Mesenchymal stem cell (in vitro differentiated cells and primary cell): ENCODE measurements around the gene PHKG2.

Experiments used
- DNase-seq: peaks from one replicate; pipeline ENCODE4 v3.0.0-alpha.2; 2013
- H2AFZ ChIP-seq: one replicate; pipeline ENCODE4 v1.6.1; 2013; ENCODE audit warnings: low read depth, mild to moderate bottlenecking, control low read depth, inconsistent platforms, low read length, moderate library complexity
- H2AK5ac ChIP-seq: 2 replicates; pipeline ENCODE4 v1.6.1; 2013; ENCODE audit warnings: low read length, moderate library complexity, mild to moderate bottlenecking, inconsistent platforms; ENCODE audit not compliant: severe bottlenecking
- H2BK120ac ChIP-seq: one replicate; pipeline ENCODE4 v1.6.1; 2013; ENCODE audit warnings: low read depth, mild to moderate bottlenecking, inconsistent platforms, low read length, moderate library complexity
- H2BK12ac ChIP-seq, 2 experiments: one replicate each; pipeline ENCODE4 v1.6.1; 2013; ENCODE audit warnings: inconsistent platforms in 2 of 2, low read length in 2 of 2, mild to moderate bottlenecking in 2 of 2, moderate library complexity in 2 of 2, control low read depth in 1 of 2
- H2BK15ac ChIP-seq: one replicate; pipeline ENCODE4 v1.6.1; 2013; ENCODE audit warnings: mild to moderate bottlenecking, low read depth, inconsistent platforms; ENCODE audit not compliant: poor library complexity, severe bottlenecking
- H2BK5ac ChIP-seq: 2 replicates; pipeline ENCODE4 v1.6.1; 2013; ENCODE audit warnings: low read depth, mild to moderate bottlenecking, low read length, control low read depth, inconsistent platforms; ENCODE audit not compliant: poor library complexity, severe bottlenecking
- H3K14ac ChIP-seq, 2 experiments: one replicate each; pipeline ENCODE4 v1.6.1; 2013; ENCODE audit warnings: inconsistent platforms in 2 of 2, low read length in 2 of 2, control low read depth in 1 of 2, mild to moderate bottlenecking in 1 of 2, moderate library complexity in 1 of 2
- H3K18ac ChIP-seq, 2 experiments: one replicate each; pipeline ENCODE4 v1.6.1; 2013; ENCODE audit warnings: inconsistent platforms in 2 of 2, low read length in 2 of 2, control low read depth in 1 of 2, low read depth in 1 of 2, mild to moderate bottlenecking in 1 of 2
- H3K23ac ChIP-seq, 2 experiments: one replicate each; pipeline ENCODE4 v1.6.1; 2013; ENCODE audit warnings: inconsistent platforms in 2 of 2, low read length in 2 of 2, mild to moderate bottlenecking in 2 of 2, moderate library complexity in 2 of 2, control low read depth in 1 of 2
- H3K27ac ChIP-seq: 2 replicates; pipeline ENCODE4 v1.5.1; 2013; ENCODE audit warnings: mild to moderate bottlenecking, moderate library complexity, low read length, control low read depth, inconsistent platforms; ENCODE audit not compliant: poor library complexity, severe bottlenecking
- H3K27me3 ChIP-seq, 2 experiments: 2 replicates each; pipeline versions ENCODE4 v1.6.1 to v1.7.0; 2013; ENCODE audit warnings: low read length in 2 of 2, mild to moderate bottlenecking in 2 of 2, moderate library complexity in 2 of 2, control low read depth in 1 of 2, inconsistent platforms in 1 of 2; ENCODE audit not compliant: control insufficient read depth in 1 of 2, insufficient read depth in 1 of 2
- H3K36me3 ChIP-seq, 2 experiments: 2 replicates each; pipeline versions ENCODE4 v1.6.1 to v1.7.0; 2013; ENCODE audit warnings: low read length in 2 of 2, control low read depth in 1 of 2, inconsistent platforms in 1 of 2, low read depth in 1 of 2, mild to moderate bottlenecking in 1 of 2; ENCODE audit not compliant: insufficient read depth in 2 of 2, control insufficient read depth in 1 of 2
- H3K4ac ChIP-seq, 2 experiments: one replicate each; pipeline ENCODE4 v1.6.1; 2013; ENCODE audit warnings: inconsistent platforms in 2 of 2, low read length in 2 of 2, mild to moderate bottlenecking in 2 of 2, moderate library complexity in 2 of 2, control low read depth in 1 of 2, low read depth in 1 of 2
- H3K4me1 ChIP-seq: 2 replicates; pipeline ENCODE4 v1.6.1; 2013; ENCODE audit warnings: low read depth, low read length, control low read depth; ENCODE audit not compliant: control insufficient read depth, insufficient read depth
- H3K4me2 ChIP-seq: 2 replicates; pipeline ENCODE4 v1.6.1; 2013; ENCODE audit warnings: low read length, mild to moderate bottlenecking, inconsistent platforms; ENCODE audit not compliant: poor library complexity, severe bottlenecking
- H3K4me3 ChIP-seq, 2 experiments: 2 replicates each; pipeline versions ENCODE4 v1.5.1 to v1.7.0; 2013; ENCODE audit warnings: low read length in 2 of 2, mild to moderate bottlenecking in 2 of 2, control low read depth in 1 of 2, low read depth in 1 of 2; ENCODE audit not compliant: insufficient read depth in 1 of 2
- H3K79me1 ChIP-seq: replicated peaks from 2 replicates; pipeline ENCODE4 v1.6.1; 2013; ENCODE audit warnings: mild to moderate bottlenecking, control low read depth, low read length, inconsistent platforms; ENCODE audit not compliant: poor library complexity, severe bottlenecking
- H3K9ac ChIP-seq: 2 replicates; pipeline ENCODE4 v1.7.0; 2013; ENCODE audit warnings: mild to moderate bottlenecking, low read length, moderate library complexity
- H3K9me3 ChIP-seq: 2 replicates; pipeline ENCODE4 v1.7.0; 2013; ENCODE audit warnings: mild to moderate bottlenecking, low read length; ENCODE audit not compliant: control insufficient read depth
- H4K8ac ChIP-seq: one replicate; pipeline ENCODE4 v1.6.1; 2013; ENCODE audit warnings: inconsistent platforms, mild to moderate bottlenecking, low read length, moderate library complexity
- H4K91ac ChIP-seq: one replicate; pipeline ENCODE4 v1.6.1; 2013; ENCODE audit warnings: mild to moderate bottlenecking, low read length, inconsistent platforms
- WGBS: methylation state at CpG from one replicate; pipeline ENCODE4 v1.1.7; 2013; ENCODE audit warnings: mixed read lengths; 5-methylcytosine and 5-hydroxymethylcytosine counted together

Gene PHKG2

GRCh38 chr16:30722443-30722842 lies 25.8 kb upstream of the PHKG2 start:
- Histone ChIP-seq H2AK5ac (no peak overlapping the region), H2BK5ac (no peak overlapping the region), H2BK15ac (no peak overlapping the region), H4K91ac (no peak overlapping the region), H3K9ac (peak overlapping the region; percentile 38), H3K79me1 (peaks cover 55% of the 10 kb centered on the region), H2BK120ac (no peak overlapping the region), H3K4me3 (no peak overlapping the region), H3K4me1 (no peaks in the 10 kb centered on the region), H3K4ac (no peak overlapping the region), H3K18ac (no peak overlapping the region), H2BK12ac (no peak overlapping the region), H3K14ac (no peak overlapping the region), H3K27ac (no peak overlapping the region), H3K9me3 (no peaks in the 10 kb centered on the region), H3K23ac (no peak overlapping the region), H3K36me3 (peaks cover 80 to 93% of the 10 kb centered on the region in 2 experiments), H3K4me2 (no peak overlapping the region), H3K27me3 (no peaks in the 10 kb centered on the region), H4K8ac (no peak overlapping the region), H2AFZ (no peak overlapping the region)
- no peak for DNase-seq
- WGBS, result 96% methylated on average over 6 of the region's 6 CpGs

- Histone ChIP-seq H3K18ac (no peak overlapping the region), H4K8ac (no peak overlapping the region), H4K91ac (no peak overlapping the region), H3K36me3 (peaks cover 79 to 93% of the 10 kb centered on the region in 2 experiments), H3K9ac (peak overlapping the region; percentile 38), H3K27me3 (no peaks in the 10 kb centered on the region), H3K27ac (no peak overlapping the region), H2AFZ (no peak overlapping the region), H3K23ac (no peak overlapping the region), H3K79me1 (peaks cover 56% of the 10 kb centered on the region), H3K4me3 (no peak overlapping the region), H2BK120ac (no peak overlapping the region), H2BK5ac (no peak overlapping the region), H2BK15ac (no peak overlapping the region), H2BK12ac (no peak overlapping the region), H2AK5ac (no peak overlapping the region), H3K4me1 (no peaks in the 10 kb centered on the region), H3K4me2 (no peak overlapping the region), H3K14ac (no peak overlapping the region), H3K9me3 (no peaks in the 10 kb centered on the region), H3K4ac (no peak overlapping the region)
- 96% methylated on average over 10 of the region's 10 CpGs for whole genome bisulfite sequencing
- no peak for DNase-seq
These were observed 25.3 kb upstream of the PHKG2 start for GRCh38 chr16:30722916-30723315.

- WGBS, result 98% methylated on average over 12 of the region's 12 CpGs
- no peak overlapping the region for H3K14ac ChIP-seq
- H3K9ac ChIP-seq, result no peak overlapping the region
- no peak overlapping the region for H3K4me3 ChIP-seq
- peaks cover 72 to 96% of the 10 kb centered on the region in 2 experiments for H3K36me3 ChIP-seq
- no peak overlapping the region for H2AFZ ChIP-seq
- H3K4me2 ChIP-seq, result no peak overlapping the region
- H2BK12ac ChIP-seq, result no peak overlapping the region
- H2BK15ac ChIP-seq, result no peak overlapping the region
- no peaks in the 10 kb centered on the region for H3K27me3 ChIP-seq
- no peak overlapping the region for H4K8ac ChIP-seq
- H4K91ac ChIP-seq, result no peak overlapping the region
- no peak for DNase-seq
- no peak overlapping the region for H3K27ac ChIP-seq
- H2BK120ac ChIP-seq, result no peak overlapping the region
- no peaks in the 10 kb centered on the region for H3K9me3 ChIP-seq
- no peak overlapping the region for H2BK5ac ChIP-seq
- no peak overlapping the region for H3K23ac ChIP-seq
- H3K79me1 ChIP-seq, result peaks cover 58% of the 10 kb centered on the region
- no peaks in the 10 kb centered on the region for H3K4me1 ChIP-seq
- H2AK5ac ChIP-seq, result no peak overlapping the region
- H3K4ac ChIP-seq, result no peak overlapping the region
- H3K18ac ChIP-seq, result no peak overlapping the region
These were observed 24.4 kb upstream of the PHKG2 start for GRCh38 chr16:30723725-30724355.

GRCh38 chr16:30724641-30725417 lies 23.4 kb upstream of the PHKG2 start:
- Histone ChIP-seq H3K9me3 (no peaks in the 10 kb centered on the region), H4K8ac (no peak overlapping the region), H3K27me3 (no peaks in the 10 kb centered on the region), H4K91ac (no peak overlapping the region), H3K4ac (no peak overlapping the region), H3K4me3 (no peak overlapping the region), H2AK5ac (no peak overlapping the region), H3K4me2 (no peak overlapping the region), H3K23ac (no peak overlapping the region), H3K79me1 (peaks cover 57% of the 10 kb centered on the region), H2BK120ac (no peak overlapping the region), H3K14ac (no peak overlapping the region), H3K27ac (no peak overlapping the region), H3K9ac (no peak overlapping the region), H2BK12ac (no peak overlapping the region), H2BK15ac (no peak overlapping the region), H3K4me1 (no peaks in the 10 kb centered on the region), H3K18ac (no peak overlapping the region), H3K36me3 (peaks cover 73 to 98% of the 10 kb centered on the region in 2 experiments), H2BK5ac (no peak overlapping the region), H2AFZ (no peak overlapping the region)
- no peak for DNase-seq
- WGBS, result 98% methylated on average over 16 of the region's 23 CpGs
